H1 (cell line): ENCODE data around the gene COASY. TPM values are rescaled to one million over a fixed set of nuclear protein-coding genes. Genes with fewer than 3 reads are reported as not detected.

Experiments
- HDAC2 ChIP-seq, 2 experiments: fragments of 300-600 bp in 1 of 2; sonication (generic) in 1 of 2; IDR thresholded peaks; 2 replicates each; pipeline ENCODE4 v1.6.1; 2011 to 2012; ENCODE audit warnings: low read depth in 2 of 2, low read length in 2 of 2, mild to moderate bottlenecking in 2 of 2, moderate library complexity in 2 of 2, borderline replicate concordance in 1 of 2, inconsistent platforms in 1 of 2
- KDM4A ChIP-seq: IDR thresholded peaks from one replicate; pipeline ENCODE4 v1.7.1; 2012; ENCODE audit warnings: low read depth, mild to moderate bottlenecking, moderate library complexity, low read length, inconsistent platforms; ENCODE audit not compliant: severe bottlenecking
- SIN3A ChIP-seq, 2 experiments: IDR thresholded peaks in 1 of 2; conservative IDR thresholded peaks in 1 of 2; 2 replicates each; pipeline ENCODE4 v1.6.1; 2011 to 2012; ENCODE audit warnings: low read length in 2 of 2, improper control_type of control experiment in 1 of 2, low read depth in 1 of 2, mild to moderate bottlenecking in 1 of 2
- polyA plus RNA-seq, 7 experiments: library from polyadenylated mRNA; depleted of rRNA in 3 of 7; stranded (reverse) in 5 of 7; unstranded in 2 of 7; fragments of >200 nt in 5 of 7; fragments of 200-250 nt in 2 of 7; gene quantifications; 1 replicate in 5 of 7; 2 replicates in 1 of 7; 4 replicates in 1 of 7; pipeline versions ENCODE4 v1.2.1 to v1.2.3, GENCODE V29; 2011 to 2013; ENCODE audit warnings: missing spikeins in 2 of 7, mixed read lengths in 2 of 7
- total RNA-seq: library from RNA; stranded (reverse); fragmentation: NEBNext Ultra II Directional; extraction: Animal tissue kit (Norgen Biotek cat#: 25700); gene quantifications from 2 replicates; pipeline ENCODE4 v1.2.1, GENCODE V29; 2021

Gene COASY
- total and polyA plus RNA-seq, 2 of the 8 experiments (the other 6 are each of a cell fraction or from before 2014, with no cell fraction given), result 64.5 to 100 TPM

GRCh38 chr17:42585353-42585752, 23.4 kb downstream of the COASY start (continued):
- no peak for TF ChIP-seq HDAC2 (IDR thresholded peaks at IDR 0.05; ENCODE audit: borderline replicate concordance in 1 of 2, low read depth in 2 of 2, low read length in 2 of 2)
- no peak for TF ChIP-seq KDM4A
- no peak for TF ChIP-seq SIN3A (conservative IDR thresholded peaks at IDR 0.05 in 1 of 2, IDR thresholded peaks at IDR 0.05 in 1 of 2; ENCODE audit: low read depth in 1 of 2, low read length in 2 of 2)
